Muscle of leg (tissue), 11 donors: ENCODE data around the gene BGLAP. TPM values are rescaled to one million over a fixed set of nuclear protein-coding genes. Genes with fewer than 3 reads are reported as not detected.
A peak's percentile ranks its signal among the peaks of the same experiment; 100 is the strongest.

Experiments
- DNase-seq: peaks from one replicate; pipeline ENCODE4 v3.0.0; 2013
- H3K27ac ChIP-seq: one replicate; pipeline ENCODE4 v1.5.1; 2013; ENCODE audit warnings: mild to moderate bottlenecking, low read length, control low read depth
- H3K27me3 ChIP-seq: one replicate; pipeline ENCODE4 v1.6.1; 2013; ENCODE audit warnings: low read length; ENCODE audit not compliant: control insufficient read depth, insufficient read depth
- H3K36me3 ChIP-seq: one replicate; pipeline ENCODE4 v1.6.1; 2013; ENCODE audit warnings: low read length; ENCODE audit not compliant: control insufficient read depth, insufficient read depth
- H3K4me1 ChIP-seq: one replicate; pipeline ENCODE4 v1.6.1; 2013; ENCODE audit warnings: low read length; ENCODE audit not compliant: control insufficient read depth, insufficient read depth
- H3K4me3 ChIP-seq: one replicate; pipeline ENCODE4 v1.5.1; 2013; ENCODE audit warnings: low read length, control low read depth
- H3K9me3 ChIP-seq: replicated peaks from 2 replicates; pipeline ENCODE4 v1.6.1; 2013; ENCODE audit warnings: low read depth, low read length; ENCODE audit not compliant: control insufficient read depth
- WGBS: methylation state at CpG from one replicate; pipeline ENCODE4 v1.1.5; 2013; ENCODE audit warnings: missing lambda C conversion rate; ENCODE audit not compliant: insufficient coverage; 5-methylcytosine and 5-hydroxymethylcytosine counted together
- polyA plus RNA-seq, 8 donors: library from polyadenylated mRNA; unstranded; fragments of 120-200 nt; gene quantifications; one replicate each; pipeline versions ENCODE4 v1.2.1 to v1.2.3, GENCODE V29; 2013; ENCODE audit warnings: inconsistent platforms in 1 of 8, low replicate concordance in 1 of 8; ENCODE audit not compliant: insufficient read length in 8 of 8, insufficient read depth in 1 of 8
- total RNA-seq: library from RNA; stranded (reverse); fragments of 120-200 nt; gene quantifications from one replicate; pipeline ENCODE4 v1.2.4, GENCODE V29; 2013

The BGLAP gene
- total and polyA plus RNA-seq, 9 donors = 0.55 to 3.5 (median 1.3) TPM

- Histone ChIP-seq H3K36me3 (peaks cover 16% of the 10 kb centered on the region), H3K4me3 (no peak overlapping the region), H3K9me3 (no peaks in the 10 kb centered on the region), H3K27ac (no peak overlapping the region), H3K4me1 (peaks cover 21% of the 10 kb centered on the region), H3K27me3 (no peaks in the 10 kb centered on the region)
- no peak for DNase-seq
- 38% methylated on average over 2 of the region's 4 CpGs for WGBS
Measured at GRCh38 chr1:156284757-156285156, 42.8 kb downstream of the BGLAP start.

DNA sequence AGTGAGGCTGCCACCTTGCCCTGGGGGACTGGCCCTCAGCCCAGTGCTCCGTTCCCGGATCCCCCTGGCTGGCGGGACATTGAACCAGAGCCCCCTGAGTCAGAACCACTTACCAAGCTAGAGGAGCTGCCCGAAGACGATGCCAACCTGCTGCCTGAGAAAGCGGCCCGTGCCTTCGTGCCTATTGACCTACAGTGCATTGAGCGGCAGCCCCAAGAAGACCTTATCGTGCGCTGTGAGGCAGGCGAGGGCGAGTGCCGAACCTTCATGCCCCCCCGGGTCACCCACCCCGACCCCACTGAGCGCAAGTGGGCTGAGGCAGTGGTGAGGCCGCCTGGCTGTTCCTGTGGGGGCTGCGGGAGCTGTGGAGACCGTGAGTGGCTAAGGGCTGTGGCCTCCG lies 43.5 kb downstream of the BGLAP start:
- Histone ChIP-seq H3K27me3 (no peaks in the 10 kb centered on the region), H3K27ac (no peak overlapping the region), H3K4me1 (peaks cover 21% of the 10 kb centered on the region), H3K36me3 (peaks cover 14% of the 10 kb centered on the region), H3K4me3 (no peak overlapping the region), H3K9me3 (no peaks in the 10 kb centered on the region)
- WGBS = 92% methylated on average over 21 of the region's 21 CpGs
- DNase-seq = no peak

DNA sequence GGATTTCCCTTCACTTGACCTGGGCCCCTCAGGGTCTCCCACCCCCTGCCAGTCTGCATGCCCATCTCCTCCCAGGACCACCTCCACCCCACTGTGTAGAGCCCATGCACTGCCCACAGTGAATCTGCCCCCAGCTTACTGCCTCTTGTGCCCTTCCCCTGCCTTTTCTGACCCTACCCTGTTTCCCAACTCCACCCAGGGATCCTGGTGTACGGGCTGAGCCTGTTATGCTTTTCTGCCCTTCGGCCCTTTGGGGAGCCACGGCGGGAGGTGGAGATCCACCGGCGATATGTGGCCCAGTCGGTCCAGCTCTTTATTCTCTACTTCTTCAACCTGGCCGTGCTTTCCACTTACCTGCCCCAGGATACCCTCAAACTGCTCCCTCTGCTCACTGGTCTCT lies 44.1 kb downstream of the BGLAP start:
- WGBS = 88% methylated on average over 6 of the region's 8 CpGs
- DNase-seq = no peak
- H3K27me3 ChIP-seq = no peaks in the 10 kb centered on the region
- peaks cover 14% of the 10 kb centered on the region for H3K36me3 ChIP-seq
- H3K4me3 ChIP-seq = no peak overlapping the region
- no peak overlapping the region for H3K27ac ChIP-seq
- peaks cover 22% of the 10 kb centered on the region for H3K4me1 ChIP-seq
- no peaks in the 10 kb centered on the region for H3K9me3 ChIP-seq

- Histone ChIP-seq H3K27ac (no peak overlapping the region), H3K27me3 (no peaks in the 10 kb centered on the region), H3K4me3 (no peak overlapping the region), H3K9me3 (no peaks in the 10 kb centered on the region), H3K4me1 (peaks cover 11% of the 10 kb centered on the region), H3K36me3 (peaks cover 16% of the 10 kb centered on the region)
- DNase-seq = no peak
Measured at GRCh38 chr1:156289857-156290256, 47.9 kb downstream of the BGLAP start.

GRCh38 chr1:156291226-156292061 lies 49.5 kb downstream of the BGLAP start:
- WGBS = 12% methylated on average over 31 of the region's 37 CpGs
- H3K27me3 ChIP-seq = no peaks in the 10 kb centered on the region
- no peaks in the 10 kb centered on the region for H3K9me3 ChIP-seq
- H3K4me1 ChIP-seq = peaks cover 17% of the 10 kb centered on the region
- peak overlapping the region; percentile 87 for H3K27ac ChIP-seq
- peak overlapping the region; percentile 62 for H3K4me3 ChIP-seq
- peaks cover 11% of the 10 kb centered on the region for H3K36me3 ChIP-seq
- DNase-seq = peak; percentile 90

Other genes starting within 250 kb of the BGLAP start
- 287 TPM for gene SSR2, start 221.2 kb upstream of the BGLAP start, total RNA-seq
- gene SSR2, start 221.2 kb upstream of the BGLAP start, polyA plus RNA-seq = 100 to 1,000 TPM; 210 to 323 (median 247) TPM
- gene UBQLN4, start 188.4 kb upstream of the BGLAP start, total RNA-seq = 19.2 TPM
- gene UBQLN4, start 188.4 kb upstream of the BGLAP start, polyA plus RNA-seq = 10 to 100 TPM; 40.1 to 48.0 (median 43.8) TPM
- 53.7 TPM for gene LAMTOR2, start 187.4 kb upstream of the BGLAP start, total RNA-seq
- gene LAMTOR2, start 187.4 kb upstream of the BGLAP start, polyA plus RNA-seq = 10 to 100 TPM; 38.7 to 51.0 (median 44.9) TPM
- gene RAB25, start 181.0 kb upstream of the BGLAP start, total RNA-seq = not detected
- gene RAB25, start 181.0 kb upstream of the BGLAP start, polyA plus RNA-seq = 1 to 10 TPM in 3 of 8 donors, under 1 TPM in 5; 0.16 to 7.4 (median 0.30) TPM
- 9.4 TPM for gene MEX3A, start 159.7 kb upstream of the BGLAP start, total RNA-seq
- gene MEX3A, start 159.7 kb upstream of the BGLAP start, polyA plus RNA-seq = 10 to 100 TPM; 15.8 to 32.4 (median 25.8) TPM
- 371 TPM for gene LMNA, start 127.5 kb upstream of the BGLAP start, total RNA-seq
- gene LMNA, start 127.5 kb upstream of the BGLAP start, polyA plus RNA-seq = 100 to 1,000 TPM; 335 to 408 (median 371) TPM
- gene SEMA4A, start 88.6 kb upstream of the BGLAP start, total RNA-seq = 2.5 TPM
- 1 to 10 TPM; 1.5 to 5.4 (median 3.3) TPM for gene SEMA4A, start 88.6 kb upstream of the BGLAP start, polyA plus RNA-seq
- gene SLC25A44, start 48.1 kb upstream of the BGLAP start, total RNA-seq = 6.3 TPM
- 10 to 100 TPM; 10.2 to 12.1 (median 11.1) TPM for gene SLC25A44, start 48.1 kb upstream of the BGLAP start, polyA plus RNA-seq
- 51.8 TPM for gene PMF1, start 29.2 kb upstream of the BGLAP start, total RNA-seq
- gene PMF1, start 29.2 kb upstream of the BGLAP start, polyA plus RNA-seq = 10 to 100 TPM; 42.2 to 53.0 (median 43.7) TPM
- gene PAQR6, start 5.9 kb downstream of the BGLAP start, total RNA-seq = 1.2 TPM
- 1 to 10 TPM; 2.2 to 7.7 (median 4.9) TPM for gene PAQR6, start 5.9 kb downstream of the BGLAP start, polyA plus RNA-seq
- 42.8 TPM for gene SMG5, start 40.6 kb downstream of the BGLAP start, total RNA-seq
- 10 to 100 TPM; 39.0 to 50.7 (median 47.0) TPM for gene SMG5, start 40.6 kb downstream of the BGLAP start, polyA plus RNA-seq
- 2.1 TPM for gene TMEM79, start 42.1 kb downstream of the BGLAP start, total RNA-seq
- gene TMEM79, start 42.1 kb downstream of the BGLAP start, polyA plus RNA-seq = 1 to 10 TPM; 3.7 to 7.4 (median 4.8) TPM
- 24.3 TPM for gene GLMP, start 53.5 kb downstream of the BGLAP start, total RNA-seq
- gene GLMP, start 53.5 kb downstream of the BGLAP start, polyA plus RNA-seq = 10 to 100 TPM; 17.7 to 29.1 (median 23.8) TPM
- gene VHLL, start 57.1 kb downstream of the BGLAP start, total RNA-seq = not detected
- not detected for gene VHLL, start 57.1 kb downstream of the BGLAP start, polyA plus RNA-seq
- 207 TPM for gene CCT3, start 96.1 kb downstream of the BGLAP start, total RNA-seq
- gene CCT3, start 96.1 kb downstream of the BGLAP start, polyA plus RNA-seq = 100 to 1,000 TPM; 197 to 293 (median 225) TPM
- 0.27 TPM for gene TSACC, start 96.3 kb downstream of the BGLAP start, total RNA-seq
- 1 to 10 TPM in 1 of 8 donors, under 1 TPM in 7; 0.20 to 1.5 (median 0.58) TPM for gene TSACC, start 96.3 kb downstream of the BGLAP start, polyA plus RNA-seq
- not detected for gene RHBG, start 127.0 kb downstream of the BGLAP start, total RNA-seq
- gene RHBG, start 127.0 kb downstream of the BGLAP start, polyA plus RNA-seq = 1 to 10 TPM in 1 of 8 donors, under 1 TPM in 2, not detected in 5; 0.13 to 1.2 (median 0.49) TPM